Inflammatory macrophage treated with lipopolysaccharide for 1 hour (primary cell): ENCODE measurements around the gene ZNF287.
A peak's percentile ranks its signal among the peaks of the same experiment; 100 is the strongest.
"Not testable (repeated sequence)": the region's sequence is repeated elsewhere in the genome, so short reads cannot be mapped to it uniquely, and the experiment has no call there.

ENCODE experiments used
- DNase-seq, 2 donors: peaks; one replicate each; pipeline ENCODE4 v3.0.0-alpha.2; 2020 to 2022

Gene ZNF287

GRCh38 chr17:16568541-16569357 lies at the start of gene ZNF287:
TSS of gene ZNF287 (minus strand) at chr17:16569204. CDS start at chr17:16567731, 1,473 bp downstream.
- DNase-seq: peak; percentile 73 to 90

- no peak for DNase-seq
These were observed 48.6 kb upstream of the ZNF287 start for GRCh38 chr17:16617481-16618060.

- no peak for DNase-seq
These were observed 30.5 kb upstream of the ZNF287 start for GRCh38 chr17:16599537-16599936.

- peak in 1 of 2 donors; percentile 46 for DNase-seq
These were observed 24.5 kb upstream of the ZNF287 start for GRCh38 chr17:16593356-16594102.

- DNase-seq: peak; percentile 73 to 97
These were observed 20.3 kb upstream of the ZNF287 start for GRCh38 chr17:16589097-16589969.

- no peak for DNase-seq
These were observed 16.8 kb upstream of the ZNF287 start for GRCh38 chr17:16585796-16586195.

GRCh38 chr17:16584273-16584995 lies 15.4 kb upstream of the ZNF287 start:
- peak; percentile 82 to 93 for DNase-seq

- DNase-seq: no peak
These were observed 14.8 kb upstream of the ZNF287 start for GRCh38 chr17:16583781-16584180.

GRCh38 chr17:16573466-16573865 lies 4.5 kb upstream of the ZNF287 start:
- no peak for DNase-seq

- DNase-seq: no peak
These were observed 331 bp upstream of the ZNF287 start for GRCh38 chr17:16569358-16569712.

GRCh38 chr17:16552637-16553045 lies 16.4 kb downstream of the ZNF287 start:
- no peak for DNase-seq

- DNase-seq: no peak
These were observed 16.9 kb downstream of the ZNF287 start for GRCh38 chr17:16551878-16552636.

GRCh38 chr17:16537130-16537458 lies 31.9 kb downstream of the ZNF287 start:
- no peak for DNase-seq

GRCh38 chr17:16534236-16534635 lies 34.8 kb downstream of the ZNF287 start:
- no peak for DNase-seq

- no peak for DNase-seq
These were observed 39.1 kb downstream of the ZNF287 start for GRCh38 chr17:16529906-16530305.

GRCh38 chr17:16527298-16527697 lies 41.7 kb downstream of the ZNF287 start:
- DNase-seq: no peak

GRCh38 chr17:16525556-16525955 lies 43.4 kb downstream of the ZNF287 start:
- not testable (repeated sequence) for DNase-seq

- DNase-seq: peak; percentile 85 to 91
These were observed 47.8 kb downstream of the ZNF287 start for GRCh38 chr17:16521070-16521727.

GRCh38 chr17:16519021-16519420 lies 50.0 kb downstream of the ZNF287 start:
- DNase-seq: no peak

GRCh38 chr17:16517477-16517876 lies 51.5 kb downstream of the ZNF287 start:
- peak in 1 of 2 donors; percentile 34 for DNase-seq

- DNase-seq: peak; percentile 63 to 85
These were observed 52.4 kb downstream of the ZNF287 start for GRCh38 chr17:16516594-16517051.
